ENCODE measurements around the gene SYTL4. TPM values are rescaled to one million over a fixed set of nuclear protein-coding genes. Genes with fewer than 3 reads are reported as not detected.

The SYTL4 gene
- total RNA-seq, 1 experiment from 2014 or later: 0.13 TPM

GRCh38 chrX:100642290-100642689, 89.6 kb downstream of the SYTL4 start:
- H3K79me2 ChIP-seq (ENCODE audit: insufficient read depth, low read length): no peaks in the 10 kb centered on the region
- no peak overlapping the region for H3K4ac ChIP-seq (ENCODE audit: low read depth, low read length)
- no peaks in the 10 kb centered on the region for H4K20me1 ChIP-seq (ENCODE audit: control insufficient read depth, insufficient read depth, insufficient read length)
- H2BK5ac ChIP-seq (ENCODE audit: insufficient read length, low read length): no peak overlapping the region
- peaks cover 4% of the 10 kb centered on the region for H3K9me3 ChIP-seq (ENCODE audit: control insufficient read depth, low read depth, low read length)
- Mint-ChIP-seq H3K4me3 (no peak overlapping the region), H3K27me3 (ENCODE audit: low read depth) (peaks cover 6% of the 10 kb centered on the region), H3K4me1 (peaks cover 5 to 7% of the 10 kb centered on the region in 2 experiments; a peak in 2 of 4 replicates), H3K36me3 (ENCODE audit: insufficient read depth in 1 of 3, low read depth in 3 of 3) (peaks cover 0 to 2% (median 0%) of the 10 kb centered on the region in 3 experiments; a peak in 3 of 7 replicates), H3K9me3 (peaks cover 3 to 66% of the 10 kb centered on the region in 2 experiments), H3K27ac (no peak overlapping the region)
- H3K14ac ChIP-seq (ENCODE audit: insufficient read depth, low read length): no peak overlapping the region
- H3K18ac ChIP-seq (ENCODE audit: insufficient read length, low read depth, low read length): no peak overlapping the region
- no peak overlapping the region for H3T11ph ChIP-seq (ENCODE audit: low read length)
- H3K4me1 ChIP-seq (ENCODE audit: insufficient read depth, low read length): peaks cover under 1% of the 10 kb centered on the region; the same call in 1 of the 2 replicates
- no peak overlapping the region for H2AK5ac ChIP-seq (ENCODE audit: insufficient read length, low read length)
- no peak overlapping the region for H3K9ac ChIP-seq (ENCODE audit: extremely low read depth, insufficient read length, low read length)
- H3K79me1 ChIP-seq (ENCODE audit: insufficient read depth, low read depth, low read length, poor library complexity, severe bottlenecking): no peaks in the 10 kb centered on the region
- H3K23ac ChIP-seq (ENCODE audit: insufficient read length, low read depth, low read length): no peak overlapping the region
- no peak overlapping the region for H4K91ac ChIP-seq (ENCODE audit: insufficient read length, low read depth, low read length)
- no peak overlapping the region for H3K27ac ChIP-seq (ENCODE audit: insufficient read length, low read depth, low read length)
- H4K8ac ChIP-seq (replicated peaks; ENCODE audit: insufficient read length, low read depth, low read length): no peak overlapping the region
- no peak overlapping the region for H4K5ac ChIP-seq (ENCODE audit: insufficient read length, low read depth, low read length)
- DNase-seq: no peak
- no peak overlapping the region for H3K4me2 ChIP-seq (ENCODE audit: insufficient read depth, insufficient read length, low read length)
- H3K23me2 ChIP-seq (ENCODE audit: insufficient read length, low read depth, low read length, poor library complexity, severe bottlenecking): no peaks in the 10 kb centered on the region
- 100% methylated on average over 1 of the region's 3 CpGs for WGBS (ENCODE audit: extremely low coverage, insufficient read length, low lambda C conversion rate)
- H2BK15ac ChIP-seq (ENCODE audit: low read depth, low read length): no peak overlapping the region
- H3K56ac ChIP-seq (ENCODE audit: insufficient read length, low read depth, low read length): no peak overlapping the region
- H3K27me3 ChIP-seq (ENCODE audit: insufficient read depth, low read length): no peaks in the 10 kb centered on the region
- H2BK20ac ChIP-seq (ENCODE audit: low read depth, low read length, poor library complexity, severe bottlenecking): no peak overlapping the region
- H2BK120ac ChIP-seq (ENCODE audit: low read depth, low read length, poor library complexity, severe bottlenecking): no peak overlapping the region
- no peak overlapping the region for H2AFZ ChIP-seq (ENCODE audit: low read length)
- H2BK12ac ChIP-seq (ENCODE audit: insufficient read length, low read depth, low read length): no peak overlapping the region
- no peak for TF ChIP-seq CTCF (conservative IDR thresholded peaks at IDR 0.05)

Measured in H9 (cell line).